ENCODE results near the gene TSNAXIP1. TPM values are rescaled to one million over a fixed set of nuclear protein-coding genes. Genes with fewer than 3 reads are reported as not detected.

The TSNAXIP1 gene
- total RNA-seq, 3 donors from 2014 or later: 0.41 to 2.0 (median 0.48) TPM

DNA sequence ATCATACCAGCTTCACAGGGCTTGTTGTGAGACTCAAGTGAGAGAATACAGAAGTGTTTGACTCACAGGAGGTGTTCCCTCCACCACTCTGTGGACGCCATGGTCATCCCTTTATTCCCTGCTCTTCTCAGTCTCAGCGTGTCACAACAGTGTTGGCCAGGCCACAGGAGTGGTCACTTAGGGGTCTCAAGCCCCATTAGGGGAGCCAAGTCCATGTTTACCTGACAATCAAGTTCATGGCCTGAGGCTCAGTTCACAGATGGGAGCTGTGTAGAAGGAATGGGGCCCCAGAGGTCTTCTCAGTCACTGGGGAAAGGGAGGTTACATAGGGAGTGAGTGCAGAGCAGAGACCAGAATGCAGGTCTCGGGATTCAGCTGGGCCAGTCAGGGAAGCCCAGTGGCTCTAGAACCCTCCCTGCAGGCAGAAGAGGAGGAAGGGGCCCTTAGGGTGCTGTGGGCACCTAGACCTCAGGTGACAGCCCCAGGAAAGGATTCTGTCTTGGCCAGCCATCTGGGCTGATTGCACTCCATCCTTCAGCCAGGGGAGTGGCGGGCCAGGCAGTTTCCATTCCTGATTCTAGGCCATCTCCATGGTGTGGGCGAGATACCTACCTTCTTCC is 50.3 kb downstream of the TSNAXIP1 start:
- Histone ChIP-seq H3K36me3 (ENCODE audit: low read depth) (no peaks in the 10 kb centered on the region), H3K4me1 (ENCODE audit: low read depth) (peaks cover 24% of the 10 kb centered on the region), H3K4me3 (no peak overlapping the region), H3K9me3 (no peaks in the 10 kb centered on the region)
- DNase-seq (no peak), ATAC-seq (peak; percentile 5)
- TF ChIP-seq CTCF (IDR thresholded peaks at IDR 0.05): no peak
- intact Hi-C loops (cut with DNase I, micrococcal nuclease): no loop called here

- intact Hi-C loops (cut with DNase I, micrococcal nuclease): no loop called here
- no peaks in the 10 kb centered on the region for H3K9me3 ChIP-seq
- peak; percentile 54 to 69 (median 60) for DNase-seq
These were observed 51.0 kb downstream of the TSNAXIP1 start for GRCh38 chr16:67857547-67858233.

GRCh38 chr16:67858500-67858899 is 51.8 kb downstream of the TSNAXIP1 start:
- Histone ChIP-seq H3K4me1 (ENCODE audit: low read depth) (peaks cover 24% of the 10 kb centered on the region), H3K4me3 (no peak overlapping the region), H3K9me3 (no peaks in the 10 kb centered on the region), H3K36me3 (ENCODE audit: low read depth) (no peaks in the 10 kb centered on the region)
- intact Hi-C loops (cut with DNase I, micrococcal nuclease): no loop called here
- DNase-seq: no peak
- peak; percentile 66 for ATAC-seq
- no peak for TF ChIP-seq CTCF (IDR thresholded peaks at IDR 0.05)

More at GRCh38 chr16:67857547-67858233, 51.0 kb downstream of the TSNAXIP1 start:
- Histone ChIP-seq H3K36me3 (ENCODE audit: low read depth) (no peaks in the 10 kb centered on the region), H3K4me3 (no peak overlapping the region), H3K4me1 (ENCODE audit: low read depth) (peaks cover 24% of the 10 kb centered on the region)
- TF ChIP-seq CTCF (IDR thresholded peaks at IDR 0.05): no peak
- peak; percentile 91 for ATAC-seq

DNA sequence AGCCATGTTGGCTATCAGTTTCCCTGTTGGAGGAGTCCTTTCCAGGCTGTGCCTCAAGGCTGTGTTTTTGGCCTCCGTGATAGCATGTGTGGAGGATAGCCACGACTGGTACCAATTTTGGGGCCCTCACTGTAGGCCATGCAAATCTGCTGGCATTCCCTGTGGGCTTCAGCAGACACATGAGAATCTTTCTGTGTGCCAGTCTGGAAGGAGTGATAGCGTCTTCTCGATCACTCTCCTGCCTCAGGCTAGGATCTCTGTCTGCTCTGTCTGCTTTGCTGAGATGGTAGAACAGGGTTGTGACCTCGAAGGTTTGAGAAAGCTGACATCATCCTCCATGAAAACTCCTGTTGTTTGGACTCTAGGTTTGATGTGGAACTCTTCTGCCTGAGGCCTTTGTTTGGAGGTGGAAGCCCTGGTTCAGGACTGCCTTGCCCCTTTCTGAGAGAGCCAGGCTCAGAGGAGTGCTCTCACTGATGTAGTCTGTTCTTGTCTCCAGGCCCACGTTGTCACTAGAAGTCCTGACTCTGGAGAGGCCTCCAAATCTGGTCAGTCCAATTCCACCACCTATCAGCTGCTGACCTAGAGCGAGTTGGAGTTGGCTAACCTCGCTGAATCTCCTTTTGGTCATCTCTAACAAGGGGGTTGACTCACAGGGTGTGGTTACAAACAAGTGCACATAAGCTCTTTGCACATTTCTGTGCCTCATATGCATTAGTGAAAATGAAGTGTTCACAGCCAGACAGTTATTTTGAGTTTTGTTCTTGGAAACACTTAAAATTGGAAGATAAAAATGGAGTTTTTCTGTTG is 54.1 kb downstream of the TSNAXIP1 start:
- no peak for DNase-seq
- no peak for TF ChIP-seq CTCF (IDR thresholded peaks at IDR 0.05)
- Histone ChIP-seq H3K36me3 (ENCODE audit: low read depth) (no peaks in the 10 kb centered on the region), H3K9me3 (no peaks in the 10 kb centered on the region), H3K4me1 (ENCODE audit: low read depth) (peaks cover 24% of the 10 kb centered on the region), H3K4me3 (no peak overlapping the region)
- intact Hi-C loops (cut with DNase I, micrococcal nuclease): no loop called here
- ATAC-seq: no peak

- TF ChIP-seq CTCF (IDR thresholded peaks at IDR 0.05): no peak
- DNase-seq: no peak
- no peaks in the 10 kb centered on the region for H3K36me3 ChIP-seq (ENCODE audit: low read depth)
- H3K9me3 ChIP-seq: no peaks in the 10 kb centered on the region
- no peak overlapping the region for H3K4me3 ChIP-seq
- ATAC-seq: no peak
- peaks cover 19% of the 10 kb centered on the region for H3K4me1 ChIP-seq (ENCODE audit: low read depth)
- intact Hi-C loops (cut with DNase I, micrococcal nuclease): no loop called here
These were observed 55.2 kb downstream of the TSNAXIP1 start for GRCh38 chr16:67861877-67862276.
